ENCODE results near the gene SCN3A.

DNA sequence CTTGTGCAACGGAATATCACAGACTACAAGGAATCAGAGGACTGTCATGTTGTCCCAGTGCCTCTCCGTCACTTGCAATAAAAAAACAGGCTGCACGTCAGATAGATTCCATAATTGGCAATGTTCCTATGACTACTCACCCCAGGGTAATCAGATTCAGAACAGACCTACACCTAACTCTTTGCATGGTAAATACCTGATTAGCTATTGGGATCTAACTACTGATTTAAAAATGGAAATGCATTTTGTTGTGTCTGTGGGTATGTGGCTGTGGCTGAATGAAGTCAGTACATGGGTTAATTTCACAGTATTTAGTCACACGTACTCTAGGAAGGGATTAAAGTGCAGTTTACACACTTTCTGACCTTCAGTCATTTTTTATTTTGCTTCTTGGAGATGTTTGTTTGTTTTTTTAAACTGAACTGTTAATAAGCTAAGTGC, 91.7 kb downstream of the SCN3A start:
- TF ChIP-seq EZH2 (IDR thresholded peaks at IDR 0.05) (no peak), FOXP2 (optimal IDR thresholded peaks at IDR 0.05; ENCODE audit: control extremely low read depth, extremely low read length, insufficient read depth) (no peak), POLR2AphosphoS5 (IDR thresholded peaks at IDR 0.05; ENCODE audit: borderline replicate concordance, low read depth, low read length) (no peak)

All from SK-N-MC (cell line).